Stimulated activated naive CD8-positive, alpha-beta T cell treated with anti-CD3 and anti-CD28 coated beads, Interleukin-15, amount 100 ng/mL, for 72 hours (primary cell): ENCODE measurements around the gene GLS2.
"Not testable (repeated sequence)": the region's sequence is repeated elsewhere in the genome, so short reads cannot be mapped to it uniquely, and the experiment has no call there.

ENCODE experiments used
- ATAC-seq: fragments of 150-1000 bp; cut with Tn5 transposase; 2 replicates; pipeline ENCODE4 v1.10.0; 2021; ENCODE audit warnings: mild to moderate bottlenecking, moderate library complexity
- DNase-seq, 2 donors: peaks; one replicate each; pipeline ENCODE4 v3.0.0; 2021 to 2022
- H3K27ac Mint-ChIP-seq, 2 donors: one replicate each; pipeline ENCODE4 v1.8.0; 2022; ENCODE audit warnings: mild to moderate bottlenecking in 2 of 2, mixed read lengths in 2 of 2, moderate library complexity in 2 of 2
- H3K27me3 Mint-ChIP-seq: one replicate; pipeline ENCODE4 v1.8.0; 2022; ENCODE audit warnings: mixed read lengths
- H3K4me1 Mint-ChIP-seq: one replicate; pipeline ENCODE4 v1.8.0; 2022; ENCODE audit warnings: mild to moderate bottlenecking, mixed read lengths
- H3K4me3 Mint-ChIP-seq, 2 donors: one replicate each; pipeline ENCODE4 v1.8.0; 2022; ENCODE audit warnings: mild to moderate bottlenecking in 2 of 2, mixed read lengths in 2 of 2, moderate library complexity in 1 of 2
- H3K9me3 Mint-ChIP-seq, 2 donors: one replicate each; pipeline ENCODE4 v1.8.0; 2022; ENCODE audit warnings: mixed read lengths in 2 of 2

Gene GLS2

DNA sequence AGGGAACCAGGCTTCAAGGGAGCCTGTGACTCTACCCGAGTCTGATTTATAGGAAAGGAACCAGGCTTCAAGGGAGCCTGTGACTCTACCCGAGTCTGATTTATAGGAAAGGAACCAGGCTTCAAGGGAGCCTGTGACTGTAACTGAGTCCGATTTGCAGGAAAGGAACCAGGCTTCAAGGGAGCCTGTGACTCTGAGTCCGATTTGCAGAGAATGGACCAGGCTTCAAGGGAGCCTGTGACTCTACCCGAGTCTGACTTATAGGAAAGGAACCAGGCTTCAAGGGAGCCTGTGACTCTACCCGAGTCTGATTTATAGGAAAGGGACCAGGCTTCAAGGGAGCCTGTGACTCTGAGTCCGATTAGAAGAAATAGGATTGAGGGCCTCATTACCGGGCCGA lies 11.5 kb upstream of the GLS2 start:
- not testable (repeated sequence) for ATAC-seq, H3K27ac Mint-ChIP-seq, H3K4me3 Mint-ChIP-seq, DNase-seq, H3K9me3 Mint-ChIP-seq
- H3K27me3 Mint-ChIP-seq = peaks cover 23% of the 10 kb centered on the region
- peaks cover 19% of the 10 kb centered on the region for H3K4me1 Mint-ChIP-seq

DNA sequence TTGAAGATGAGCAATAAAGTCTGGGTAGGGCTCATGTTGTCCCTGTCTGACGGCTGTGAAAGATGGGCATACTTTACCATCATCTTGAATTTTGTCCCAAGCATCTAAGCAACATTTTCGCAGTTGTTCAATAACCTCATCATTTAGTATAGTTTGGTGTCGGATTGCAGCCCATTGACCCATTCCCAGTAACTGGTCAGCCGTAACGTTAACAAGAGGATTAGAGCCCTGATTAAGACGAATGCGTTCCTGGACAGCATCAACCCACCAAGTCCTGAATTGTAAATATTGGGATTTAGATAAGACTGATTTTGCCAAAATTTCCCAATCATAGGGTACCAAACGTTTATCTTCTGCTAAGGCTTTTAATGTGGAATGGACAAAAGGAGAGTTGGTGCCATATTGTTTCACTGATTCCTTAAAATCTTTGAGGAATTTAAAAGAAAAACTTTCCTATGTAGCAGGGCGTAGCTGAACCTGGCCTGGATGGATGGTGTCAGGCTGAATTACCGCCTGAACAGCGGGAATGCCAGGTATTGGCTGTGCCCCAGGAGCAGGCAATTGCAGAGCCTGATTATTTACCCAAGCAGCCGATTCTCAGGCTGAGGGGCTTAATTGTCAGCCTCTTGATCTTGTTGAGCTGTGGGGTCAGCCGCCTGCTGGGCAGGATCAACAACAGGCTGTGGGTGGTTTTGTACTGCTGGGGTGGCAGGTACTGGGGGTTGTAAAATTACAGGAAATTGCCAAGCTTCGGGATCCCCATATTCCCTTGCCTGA lies 10.4 kb upstream of the GLS2 start:
- Mint-ChIP-seq H3K27me3 (peaks cover 23% of the 10 kb centered on the region), H3K4me1 (peaks cover 19% of the 10 kb centered on the region)
- not testable (repeated sequence) for H3K27ac Mint-ChIP-seq, ATAC-seq, H3K4me3 Mint-ChIP-seq, DNase-seq, H3K9me3 Mint-ChIP-seq

DNA sequence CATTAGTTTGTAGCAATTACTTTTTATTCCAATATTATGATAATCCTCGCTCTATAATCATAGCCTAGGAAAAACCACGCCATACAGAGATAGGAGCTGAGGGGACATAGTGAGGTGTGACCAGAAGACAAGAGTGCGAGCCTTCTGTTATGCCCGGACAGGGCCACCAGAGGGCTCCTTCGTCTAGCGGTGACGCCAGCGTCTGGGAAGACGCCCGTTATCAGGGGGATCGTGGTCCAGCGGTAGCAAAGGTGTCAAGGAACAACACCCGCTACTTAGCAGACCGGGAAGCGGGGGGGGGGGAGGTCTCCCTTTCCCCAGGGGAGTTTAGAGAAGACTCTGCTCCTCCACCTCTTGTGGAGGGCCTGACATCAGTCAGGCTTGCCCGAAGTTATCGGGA lies 8.7 kb upstream of the GLS2 start:
- Mint-ChIP-seq H3K4me1 (peaks cover 18% of the 10 kb centered on the region), H3K27me3 (peaks cover 27% of the 10 kb centered on the region), H3K4me3 (peak overlapping the region; percentile 63 to 69)
- not testable (repeated sequence) for H3K9me3 Mint-ChIP-seq, H3K27ac Mint-ChIP-seq, ATAC-seq
- peak; percentile 38 to 62 for DNase-seq

DNA sequence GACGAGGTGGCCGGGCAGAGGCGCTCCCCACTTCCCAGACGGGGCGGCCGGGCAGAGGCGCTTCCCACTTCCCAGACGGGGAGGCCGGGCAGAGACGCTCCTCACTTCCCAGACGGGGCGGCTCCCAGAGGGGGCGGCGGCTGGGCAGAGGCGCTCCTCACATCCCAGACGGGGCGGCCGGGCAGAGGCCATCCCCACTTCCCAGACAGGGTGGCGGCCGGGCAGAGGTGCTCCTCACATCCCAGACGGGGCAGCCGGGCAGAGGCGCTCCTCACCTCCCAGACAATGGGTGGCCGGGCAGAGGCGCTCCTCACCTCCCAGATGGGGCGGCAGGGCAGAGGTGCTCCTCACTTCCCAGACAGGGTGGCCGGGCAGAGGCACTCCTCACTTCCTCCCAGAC lies 6.5 kb upstream of the GLS2 start:
- H3K9me3 Mint-ChIP-seq, DNase-seq, H3K4me3 Mint-ChIP-seq, ATAC-seq, H3K27ac Mint-ChIP-seq, H3K4me1 Mint-ChIP-seq: not testable (repeated sequence)
- peaks cover 44% of the 10 kb centered on the region for H3K27me3 Mint-ChIP-seq

DNA sequence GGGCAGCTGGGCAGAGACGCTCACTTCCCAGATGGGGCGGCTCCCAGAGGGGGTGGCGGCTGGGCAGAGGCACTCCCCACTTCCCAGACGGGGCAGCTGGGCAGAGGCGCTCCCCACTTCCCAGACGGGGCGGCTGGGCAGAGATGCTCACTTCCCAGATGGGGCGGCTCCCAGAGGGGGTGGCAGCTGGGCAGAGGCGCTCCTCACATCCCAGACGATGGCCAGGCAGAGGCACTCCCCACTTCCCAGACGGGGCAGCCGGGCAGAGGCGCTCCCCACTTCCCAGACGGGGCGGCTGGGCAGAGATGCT lies 6.1 kb upstream of the GLS2 start:
- H3K4me1 Mint-ChIP-seq, H3K4me3 Mint-ChIP-seq, ATAC-seq, H3K9me3 Mint-ChIP-seq, DNase-seq, H3K27ac Mint-ChIP-seq: not testable (repeated sequence)
- H3K27me3 Mint-ChIP-seq = peaks cover 44% of the 10 kb centered on the region

DNA sequence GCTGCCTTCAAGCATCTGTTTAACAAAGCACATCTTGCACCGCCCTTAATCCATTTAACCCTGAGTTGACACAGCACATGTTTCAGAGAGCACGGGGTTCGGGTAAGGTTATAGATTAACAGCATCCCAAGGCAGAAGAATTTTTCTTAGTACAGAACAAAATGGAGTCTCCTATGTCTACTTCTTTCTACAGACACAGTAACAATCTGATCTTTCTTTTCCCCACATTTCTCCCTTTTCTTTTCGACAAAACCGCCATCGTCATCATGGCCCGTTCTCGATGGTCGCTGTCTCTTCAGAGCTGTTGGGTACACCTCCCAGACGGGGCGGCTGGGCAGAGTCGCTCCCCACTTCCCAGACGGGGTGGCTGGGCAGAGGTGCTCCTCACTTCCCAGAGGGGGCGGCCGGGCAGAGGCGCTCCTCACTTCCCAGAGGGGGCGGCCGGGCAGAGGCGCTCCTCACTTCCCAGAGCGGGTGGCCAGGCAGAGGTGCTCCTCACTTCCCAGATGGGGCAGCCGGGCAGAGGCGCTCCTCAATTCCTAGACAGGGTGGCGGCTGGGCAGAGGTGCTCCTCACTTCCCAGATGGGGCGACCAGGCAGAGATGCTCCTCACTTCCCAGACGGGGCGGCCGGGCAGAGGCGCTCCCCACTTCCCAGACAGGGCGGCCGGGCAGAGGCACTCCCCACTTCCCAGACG lies 5.6 kb upstream of the GLS2 start:
- not testable (repeated sequence) for H3K9me3 Mint-ChIP-seq, ATAC-seq, H3K4me3 Mint-ChIP-seq, H3K27ac Mint-ChIP-seq, DNase-seq
- Mint-ChIP-seq H3K27me3 (peaks cover 48% of the 10 kb centered on the region), H3K4me1 (peaks cover 11% of the 10 kb centered on the region)

DNA sequence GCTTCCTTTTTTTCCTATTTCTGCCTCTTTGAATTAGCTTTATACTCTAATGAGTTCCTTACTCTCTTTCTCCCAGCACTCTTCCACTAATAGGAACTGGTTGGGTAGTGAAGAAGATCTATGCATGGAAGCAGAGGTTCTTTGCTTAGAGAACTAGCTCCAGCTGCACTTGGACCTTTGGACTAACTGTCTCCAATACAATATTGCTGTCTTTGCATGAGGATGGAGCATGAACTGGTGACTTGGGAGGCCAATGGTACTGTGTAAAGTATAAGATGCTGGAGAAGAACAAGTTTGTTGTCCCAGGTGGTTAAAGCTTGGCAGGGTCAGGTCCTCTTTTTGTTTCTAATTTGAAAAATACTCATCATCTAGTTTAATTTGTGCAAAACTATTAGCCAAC lies 2.4 kb upstream of the GLS2 start:
- ATAC-seq = no peak
- no peak overlapping the region for H3K4me3 Mint-ChIP-seq
- DNase-seq = no peak
- peaks cover 6 to 7% of the 10 kb centered on the region in 2 donors for H3K9me3 Mint-ChIP-seq
- peaks cover 51% of the 10 kb centered on the region for H3K27me3 Mint-ChIP-seq
- H3K27ac Mint-ChIP-seq = no peak overlapping the region
- H3K4me1 Mint-ChIP-seq = peaks cover 24% of the 10 kb centered on the region

DNA sequence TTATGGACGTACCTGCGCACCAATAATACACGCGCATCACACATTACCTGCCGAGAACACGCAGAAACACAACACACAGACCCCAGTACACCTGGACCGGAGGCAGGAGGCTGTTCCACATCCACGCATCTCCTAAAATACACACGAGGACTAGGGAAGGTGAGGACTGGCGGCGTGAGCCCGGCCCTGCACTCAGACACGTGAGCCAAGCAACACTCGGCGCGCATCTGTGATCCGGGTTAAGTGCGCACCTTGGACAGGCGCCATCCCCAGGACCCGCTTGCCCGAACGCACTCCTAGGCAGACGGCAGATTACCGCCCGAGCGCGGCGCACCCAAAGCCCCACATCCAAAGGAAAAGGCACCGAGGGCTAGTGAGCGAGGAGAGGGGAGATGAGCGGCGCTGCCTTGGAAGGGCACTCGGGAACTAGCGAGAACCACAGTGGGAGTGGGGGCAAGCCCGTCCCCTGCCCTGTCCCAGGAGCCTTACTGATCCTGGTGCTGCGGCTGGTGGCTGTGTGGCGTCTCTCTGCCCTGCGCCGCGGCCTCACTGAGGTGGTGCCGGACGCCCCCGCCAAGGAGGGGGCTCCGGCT lies 417 bp downstream of the GLS2 start:
- peak; percentile 34 to 49 for DNase-seq
- peak overlapping the region in 1 of 2 donors; percentile 67 for H3K27ac Mint-ChIP-seq
- peaks cover 6 to 7% of the 10 kb centered on the region in 2 donors for H3K9me3 Mint-ChIP-seq
- peak overlapping the region; percentile 87 to 96 for H3K4me3 Mint-ChIP-seq
- peaks cover 51% of the 10 kb centered on the region for H3K27me3 Mint-ChIP-seq
- H3K4me1 Mint-ChIP-seq = peaks cover 24% of the 10 kb centered on the region
- ATAC-seq = peak; percentile 64

DNA sequence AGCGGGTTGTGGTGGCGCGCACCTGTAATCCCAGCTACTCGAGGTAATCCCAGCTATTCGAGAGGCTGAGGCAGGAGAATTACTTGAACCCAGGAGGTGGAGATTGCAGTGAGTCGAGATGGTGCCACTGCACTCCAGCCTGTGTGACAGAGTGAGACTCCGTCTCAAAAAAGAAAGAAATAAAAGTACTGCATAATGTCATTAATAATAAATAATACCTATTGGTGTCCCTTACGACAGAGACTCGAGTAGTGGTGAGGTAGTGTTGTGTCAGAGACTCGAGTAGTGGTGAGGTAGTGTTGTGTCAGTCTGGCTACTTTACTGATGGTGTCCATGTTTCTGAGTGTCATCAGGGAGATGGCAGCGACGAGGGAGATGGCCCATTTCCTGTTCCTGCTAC lies 1.3 kb downstream of the GLS2 start:
- DNase-seq = no peak
- no peak overlapping the region for H3K27ac Mint-ChIP-seq
- H3K27me3 Mint-ChIP-seq = peaks cover 48% of the 10 kb centered on the region
- peaks cover 6 to 7% of the 10 kb centered on the region in 2 donors for H3K9me3 Mint-ChIP-seq
- peaks cover 24% of the 10 kb centered on the region for H3K4me1 Mint-ChIP-seq
- ATAC-seq = no peak
- H3K4me3 Mint-ChIP-seq = peak overlapping the region in 1 of 2 donors; percentile 96

DNA sequence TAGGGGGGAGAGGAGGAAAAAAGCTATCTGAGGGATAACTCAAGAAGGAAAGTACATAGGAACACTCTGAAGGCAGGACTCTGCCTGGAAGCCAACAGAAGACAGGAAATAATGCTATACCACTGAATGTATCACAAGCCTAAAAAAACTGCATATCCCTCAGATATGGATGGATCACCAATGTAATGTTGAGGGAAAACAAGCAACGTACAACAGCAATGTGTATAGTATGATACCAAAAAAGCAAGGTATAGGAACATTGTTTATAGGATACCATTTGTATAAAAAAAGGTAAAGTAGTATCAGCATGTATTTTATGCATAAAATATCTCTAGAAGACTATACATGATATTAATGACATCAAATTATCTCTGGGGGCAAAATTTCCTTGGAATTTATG lies 3.4 kb downstream of the GLS2 start:
- peaks cover 39% of the 10 kb centered on the region for H3K4me1 Mint-ChIP-seq
- H3K9me3 Mint-ChIP-seq = peaks cover 6 to 7% of the 10 kb centered on the region in 2 donors
- ATAC-seq (no peak), DNase-seq (no peak)
- H3K4me3 Mint-ChIP-seq = no peak overlapping the region
- H3K27ac Mint-ChIP-seq = no peak overlapping the region
- H3K27me3 Mint-ChIP-seq = peaks cover 26% of the 10 kb centered on the region

DNA sequence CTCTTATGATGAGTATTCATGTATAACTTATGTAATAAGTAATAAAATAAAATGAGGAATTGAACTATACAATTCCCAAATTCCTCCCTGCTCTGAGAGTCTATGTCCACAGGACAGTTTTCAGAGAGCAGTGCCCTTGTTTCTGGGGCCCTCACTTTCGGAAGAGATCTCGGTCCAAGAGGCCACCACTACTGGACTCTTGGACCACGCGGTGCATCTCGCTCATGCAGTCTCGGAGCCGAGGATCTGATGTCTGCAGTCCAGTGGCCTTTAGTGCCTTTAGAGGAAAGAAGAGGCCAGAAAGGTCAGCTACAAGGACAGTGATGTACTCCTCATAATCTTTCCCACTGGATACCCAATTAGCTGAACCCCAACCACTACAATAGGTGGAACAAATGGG lies 8.3 kb downstream of the GLS2 start:
- ATAC-seq (no peak), DNase-seq (no peak)
- H3K27me3 Mint-ChIP-seq = no peaks in the 10 kb centered on the region
- no peak overlapping the region for H3K27ac Mint-ChIP-seq
- no peak overlapping the region for H3K4me3 Mint-ChIP-seq
- H3K4me1 Mint-ChIP-seq = peaks cover 24% of the 10 kb centered on the region
- no peaks in the 10 kb centered on the region for H3K9me3 Mint-ChIP-seq

DNA sequence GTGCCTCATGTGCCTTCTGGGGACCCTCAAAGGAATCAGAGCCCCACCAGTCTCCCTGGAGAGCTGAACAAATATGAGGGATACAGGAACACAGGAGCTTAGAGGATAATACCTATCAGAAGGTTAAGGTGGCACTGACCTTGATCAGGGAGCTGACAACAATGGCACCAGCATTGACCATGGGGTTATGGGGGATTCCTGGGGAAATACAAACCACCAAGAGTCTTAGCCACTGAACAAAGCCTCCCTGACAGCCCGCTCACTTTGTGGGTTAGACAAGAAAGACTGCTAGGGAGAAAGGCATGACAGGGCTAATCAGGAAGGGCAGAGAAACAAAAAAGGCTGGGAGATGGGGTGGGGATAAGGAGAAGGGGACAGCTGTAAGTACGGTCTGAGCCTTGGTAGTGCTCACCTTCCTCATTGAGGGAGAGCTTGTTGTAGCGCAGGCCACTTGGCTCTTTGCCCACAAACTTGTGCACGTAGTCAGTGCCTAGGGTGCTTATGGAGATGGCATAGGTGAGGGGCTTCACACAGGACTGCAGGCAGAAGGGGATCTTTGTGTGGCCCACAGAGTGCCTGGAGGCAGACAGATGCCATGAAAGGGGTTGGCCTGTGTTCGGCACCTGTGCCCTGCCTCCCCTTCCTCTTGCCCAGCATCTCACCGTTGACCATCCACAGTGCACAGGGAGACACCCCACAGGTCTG lies 10.3 kb downstream of the GLS2 start:
- DNase-seq = no peak
- Mint-ChIP-seq H3K27ac (peak overlapping the region; percentile 83 to 86), H3K4me3 (no peak overlapping the region), H3K9me3 (no peaks in the 10 kb centered on the region), H3K27me3 (no peaks in the 10 kb centered on the region), H3K4me1 (peaks cover 24% of the 10 kb centered on the region)
- ATAC-seq = peak; percentile 33

DNA sequence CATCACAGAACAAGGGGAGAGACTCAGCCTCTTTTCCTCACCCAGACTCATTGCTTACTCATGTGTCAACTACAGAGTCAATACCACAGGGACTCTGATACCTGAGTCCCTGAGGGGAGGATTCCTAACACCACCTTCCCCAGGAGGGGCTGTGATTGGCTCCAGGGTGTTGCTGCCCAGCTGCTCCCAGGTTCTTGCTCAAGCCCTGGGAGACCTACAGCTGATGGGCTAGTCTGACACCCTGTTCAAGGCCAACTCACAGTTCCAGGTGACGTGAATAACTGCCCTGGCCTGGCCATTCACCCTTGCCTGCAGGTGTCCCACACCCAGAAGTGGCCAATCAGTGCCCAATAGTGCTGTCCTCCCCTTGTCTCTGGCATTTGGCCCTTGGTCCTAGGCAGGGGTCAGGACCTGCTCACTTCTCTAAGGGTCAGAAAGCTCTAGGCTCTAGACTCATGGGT lies 11.0 kb downstream of the GLS2 start:
- Mint-ChIP-seq H3K4me3 (no peak overlapping the region), H3K4me1 (peaks cover 24% of the 10 kb centered on the region), H3K9me3 (no peaks in the 10 kb centered on the region), H3K27ac (peak overlapping the region in 1 of 2 donors; percentile 86), H3K27me3 (no peaks in the 10 kb centered on the region)
- ATAC-seq = no peak
- DNase-seq = no peak

DNA sequence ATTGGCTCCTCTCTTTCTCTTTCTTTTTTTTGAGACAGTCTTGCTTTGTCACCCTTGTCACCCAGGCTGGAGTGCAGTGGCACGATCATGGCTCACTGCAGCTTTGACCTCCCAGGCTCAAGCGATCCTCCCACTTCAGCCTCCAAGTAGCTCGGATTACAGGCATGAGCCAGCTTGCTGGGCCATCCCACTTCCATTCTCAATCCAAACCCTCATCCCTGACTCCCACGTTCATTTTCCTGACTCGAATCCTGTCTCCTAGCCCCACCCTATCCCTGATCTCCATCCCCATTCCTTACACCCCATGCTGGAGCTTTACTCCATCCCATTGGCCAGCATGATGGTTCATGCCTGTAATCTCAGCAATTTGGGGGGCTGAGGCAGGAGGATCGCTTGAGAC lies 11.8 kb downstream of the GLS2 start:
- Mint-ChIP-seq H3K27me3 (no peaks in the 10 kb centered on the region), H3K4me1 (peaks cover 32% of the 10 kb centered on the region), H3K27ac (peak overlapping the region; percentile 30 to 43), H3K9me3 (no peaks in the 10 kb centered on the region), H3K4me3 (no peak overlapping the region)
- DNase-seq (no peak), ATAC-seq (no peak)

DNA sequence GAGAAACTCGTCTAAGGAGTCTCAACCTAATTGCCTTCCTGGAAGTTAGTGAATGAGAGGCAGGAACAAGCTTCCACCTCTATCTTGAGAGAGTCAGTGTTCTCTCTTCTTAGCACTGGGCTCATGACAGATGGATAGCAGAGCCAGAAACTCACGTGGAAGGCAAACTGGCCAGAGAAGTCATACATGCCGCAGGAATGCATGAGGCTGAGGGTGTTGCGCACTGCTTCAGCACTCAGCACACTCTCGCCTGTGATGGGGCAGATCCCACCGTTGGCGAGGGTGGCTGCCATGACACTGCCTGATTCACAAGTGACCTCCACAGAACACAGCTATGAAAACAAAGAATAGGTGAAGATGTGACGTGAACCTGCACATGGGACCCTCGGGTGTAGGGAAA lies 13.6 kb downstream of the GLS2 start:
- no peak for ATAC-seq
- no peak for DNase-seq
- Mint-ChIP-seq H3K4me1 (peaks cover 36% of the 10 kb centered on the region), H3K27me3 (no peaks in the 10 kb centered on the region), H3K4me3 (no peak overlapping the region), H3K9me3 (no peaks in the 10 kb centered on the region), H3K27ac (no peak overlapping the region)
